ENCODE results near the gene SPATS1.

Gene SPATS1

DNA sequence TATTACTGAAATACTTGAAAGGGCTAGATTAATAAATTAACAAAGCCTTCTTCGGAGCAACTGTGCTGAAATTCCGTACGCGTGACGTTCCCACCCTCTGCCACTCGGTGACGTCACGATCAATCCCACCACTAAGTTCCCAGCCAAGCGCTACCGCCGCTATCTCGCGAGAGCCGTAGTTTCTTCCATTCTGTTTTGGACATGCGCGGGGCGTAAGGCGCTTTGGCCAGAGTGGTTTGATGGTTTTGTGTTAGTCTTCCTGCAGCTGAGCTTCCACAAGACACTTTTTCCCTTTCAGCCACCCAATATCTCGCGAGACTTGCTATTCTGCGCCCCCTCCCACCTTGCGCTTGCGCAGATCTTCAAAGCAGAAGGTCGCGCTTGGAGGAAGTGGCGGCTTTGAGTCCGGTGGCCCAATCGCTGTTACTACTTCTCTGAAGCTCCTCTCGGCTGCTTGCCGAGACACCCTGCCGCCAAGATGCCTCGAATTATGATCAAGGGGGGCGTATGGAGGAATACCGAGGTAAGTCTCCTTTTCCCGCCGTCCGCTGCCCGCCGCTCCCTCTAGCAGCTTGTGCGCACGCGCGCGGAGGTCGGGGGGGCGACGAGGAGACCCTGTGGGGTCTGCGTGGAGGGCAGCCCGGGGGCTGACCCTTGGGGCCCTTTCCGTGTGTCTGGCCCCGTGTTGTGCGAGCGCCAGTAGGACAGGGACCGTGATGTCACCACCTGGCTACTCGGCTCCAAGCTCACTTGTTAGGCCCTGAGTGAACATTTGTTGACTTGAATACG lies 45.1 kb downstream of the SPATS1 start, which contains the start of gene CDC5L:
TSS of gene CDC5L (plus strand) at position 361 of the 789 bp plus-strand sequence. CDS start at position 479, 118 bp downstream.
- DNase-seq = peak; percentile 55 to 96 (median 89)

DNA sequence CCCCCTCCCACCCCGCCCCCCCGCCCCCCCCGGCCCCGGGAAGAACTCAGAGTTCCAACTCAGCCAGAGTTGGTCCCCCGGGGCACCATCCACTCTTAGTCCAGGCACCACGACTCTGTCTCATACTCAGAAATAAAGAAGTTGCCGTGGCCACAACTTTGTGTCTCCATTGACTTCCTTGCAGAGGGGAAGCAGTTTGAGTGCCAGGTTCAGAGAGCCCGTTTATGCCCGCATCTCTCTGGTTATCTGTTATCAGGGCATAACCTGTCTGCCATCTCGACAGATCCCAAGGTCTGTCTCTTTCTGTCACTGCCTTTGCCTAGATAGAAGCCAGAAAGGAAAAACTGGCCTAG lies 45.7 kb downstream of the SPATS1 start:
- peak in 1 of 56 donors; percentile 57 for DNase-seq

DNA sequence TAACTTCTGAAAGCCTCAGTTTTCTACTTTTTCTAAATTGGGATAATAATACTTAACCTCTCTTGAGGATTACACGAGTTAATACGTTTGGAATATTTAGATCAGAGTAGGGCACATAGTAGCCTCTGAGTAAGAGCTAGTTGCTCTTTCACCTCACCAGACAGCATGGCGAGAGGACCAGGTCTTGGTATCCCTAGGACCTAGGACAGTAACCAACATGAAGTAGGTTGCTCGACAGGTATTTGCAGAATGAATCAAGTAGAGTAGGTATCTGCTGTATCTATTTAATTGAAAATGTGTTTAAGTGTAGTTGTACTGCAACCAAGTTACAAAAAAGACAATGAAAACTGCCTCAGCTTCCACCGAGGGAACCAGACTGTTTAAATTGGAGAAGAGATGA lies 46.4 kb downstream of the SPATS1 start:
- no peak for DNase-seq

DNA sequence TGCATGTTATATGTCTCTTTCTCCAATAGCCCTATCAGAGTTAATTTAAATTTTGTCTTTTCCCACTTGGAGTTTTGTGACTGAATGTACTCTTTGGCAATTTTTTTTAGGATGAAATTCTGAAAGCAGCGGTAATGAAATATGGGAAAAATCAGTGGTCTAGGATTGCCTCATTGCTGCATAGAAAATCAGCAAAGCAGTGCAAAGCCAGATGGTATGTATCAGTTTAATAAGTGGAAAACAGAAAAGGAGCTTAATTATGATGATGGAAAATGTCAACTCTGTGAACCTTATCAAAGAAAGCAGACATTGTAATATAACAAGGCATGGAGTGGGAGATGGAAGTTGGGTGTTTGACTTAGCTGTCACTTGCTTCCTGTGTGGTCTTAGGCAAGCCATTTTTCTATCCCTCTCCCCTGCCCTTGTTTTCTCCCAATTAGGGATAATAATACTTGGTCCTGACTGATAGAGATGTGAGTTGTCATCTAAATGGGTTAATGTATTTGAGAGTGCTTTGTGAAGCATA lies 47.8 kb downstream of the SPATS1 start:
- no peak for DNase-seq
